Measurements from ENCODE around the gene CREG2.

Gene CREG2

DNA sequence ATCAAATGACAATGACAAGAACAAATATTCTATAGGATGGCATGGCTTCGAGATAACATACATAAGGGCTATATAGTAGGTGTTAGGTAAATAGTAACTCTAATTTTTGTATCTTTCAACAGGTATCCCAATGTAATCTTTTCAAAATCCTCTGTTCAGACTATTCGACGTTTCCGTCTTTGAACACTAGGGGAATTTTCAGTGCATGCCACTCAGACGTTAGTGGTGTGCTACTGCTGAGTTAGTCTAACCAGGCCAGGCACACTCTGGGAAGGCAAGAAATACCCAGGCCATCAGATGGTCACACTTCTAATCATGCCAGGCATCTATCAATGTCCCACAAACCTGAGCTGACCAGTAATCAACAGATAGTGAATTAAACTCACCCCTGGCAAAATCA, 14.6 kb upstream of the CREG2 start:
- H3K27ac ChIP-seq (replicated peaks) = no peak overlapping the region
- no peak for DNase-seq (ENCODE audit: low read depth in 1 of 2, low spot score in 1 of 2)
- H3K27me3 ChIP-seq (ENCODE audit: insufficient read depth, poor library complexity, severe bottlenecking) = no peaks in the 10 kb centered on the region
- H3K4me3 ChIP-seq (replicated peaks; ENCODE audit: insufficient read depth, low read length) = no peak overlapping the region
- TF ChIP-seq, protein P1, sequence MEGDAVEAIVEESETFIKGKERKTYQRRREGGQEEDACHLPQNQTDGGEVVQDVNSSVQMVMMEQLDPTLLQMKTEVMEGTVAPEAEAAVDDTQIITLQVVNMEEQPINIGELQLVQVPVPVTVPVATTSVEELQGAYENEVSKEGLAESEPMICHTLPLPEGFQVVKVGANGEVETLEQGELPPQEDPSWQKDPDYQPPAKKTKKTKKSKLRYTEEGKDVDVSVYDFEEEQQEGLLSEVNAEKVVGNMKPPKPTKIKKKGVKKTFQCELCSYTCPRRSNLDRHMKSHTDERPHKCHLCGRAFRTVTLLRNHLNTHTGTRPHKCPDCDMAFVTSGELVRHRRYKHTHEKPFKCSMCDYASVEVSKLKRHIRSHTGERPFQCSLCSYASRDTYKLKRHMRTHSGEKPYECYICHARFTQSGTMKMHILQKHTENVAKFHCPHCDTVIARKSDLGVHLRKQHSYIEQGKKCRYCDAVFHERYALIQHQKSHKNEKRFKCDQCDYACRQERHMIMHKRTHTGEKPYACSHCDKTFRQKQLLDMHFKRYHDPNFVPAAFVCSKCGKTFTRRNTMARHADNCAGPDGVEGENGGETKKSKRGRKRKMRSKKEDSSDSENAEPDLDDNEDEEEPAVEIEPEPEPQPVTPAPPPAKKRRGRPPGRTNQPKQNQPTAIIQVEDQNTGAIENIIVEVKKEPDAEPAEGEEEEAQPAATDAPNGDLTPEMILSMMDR (IDR thresholded peaks at IDR 0.05; ENCODE audit: insufficient read depth, low read length) = no peak
- TF ChIP-seq REST (IDR thresholded peaks at IDR 0.05; ENCODE audit: insufficient replicate concordance, low read depth) = no peak
- TF ChIP-seq GABPA (IDR thresholded peaks at IDR 0.05; ENCODE audit: low read depth) = no peak
- no peak for TF ChIP-seq SPI1 (IDR thresholded peaks at IDR 0.05; ENCODE audit: borderline replicate concordance, low read depth)
- TF ChIP-seq POLR2AphosphoS5 (IDR thresholded peaks at IDR 0.05; ENCODE audit: low read depth) = no peak

GRCh38 chr2:101401326-101401665, 14.0 kb upstream of the CREG2 start:
- peak in 1 of 2 experiments; percentile 17 for DNase-seq (ENCODE audit: low read depth in 1 of 2, low spot score in 1 of 2)
- H3K4me3 ChIP-seq (replicated peaks; ENCODE audit: insufficient read depth, low read length) = no peak overlapping the region
- H3K27ac ChIP-seq (replicated peaks) = no peak overlapping the region
- no peaks in the 10 kb centered on the region for H3K27me3 ChIP-seq (ENCODE audit: insufficient read depth, poor library complexity, severe bottlenecking)
- TF ChIP-seq SPI1 (IDR thresholded peaks at IDR 0.05; ENCODE audit: borderline replicate concordance, low read depth) (no peak), GABPA (IDR thresholded peaks at IDR 0.05; ENCODE audit: low read depth) (no peak), REST (IDR thresholded peaks at IDR 0.05; ENCODE audit: insufficient replicate concordance, low read depth) (no peak), POLR2AphosphoS5 (IDR thresholded peaks at IDR 0.05; ENCODE audit: low read depth) (no peak)
- TF ChIP-seq, protein P1 (IDR thresholded peaks at IDR 0.05; ENCODE audit: insufficient read depth, low read length) = no peak

DNA sequence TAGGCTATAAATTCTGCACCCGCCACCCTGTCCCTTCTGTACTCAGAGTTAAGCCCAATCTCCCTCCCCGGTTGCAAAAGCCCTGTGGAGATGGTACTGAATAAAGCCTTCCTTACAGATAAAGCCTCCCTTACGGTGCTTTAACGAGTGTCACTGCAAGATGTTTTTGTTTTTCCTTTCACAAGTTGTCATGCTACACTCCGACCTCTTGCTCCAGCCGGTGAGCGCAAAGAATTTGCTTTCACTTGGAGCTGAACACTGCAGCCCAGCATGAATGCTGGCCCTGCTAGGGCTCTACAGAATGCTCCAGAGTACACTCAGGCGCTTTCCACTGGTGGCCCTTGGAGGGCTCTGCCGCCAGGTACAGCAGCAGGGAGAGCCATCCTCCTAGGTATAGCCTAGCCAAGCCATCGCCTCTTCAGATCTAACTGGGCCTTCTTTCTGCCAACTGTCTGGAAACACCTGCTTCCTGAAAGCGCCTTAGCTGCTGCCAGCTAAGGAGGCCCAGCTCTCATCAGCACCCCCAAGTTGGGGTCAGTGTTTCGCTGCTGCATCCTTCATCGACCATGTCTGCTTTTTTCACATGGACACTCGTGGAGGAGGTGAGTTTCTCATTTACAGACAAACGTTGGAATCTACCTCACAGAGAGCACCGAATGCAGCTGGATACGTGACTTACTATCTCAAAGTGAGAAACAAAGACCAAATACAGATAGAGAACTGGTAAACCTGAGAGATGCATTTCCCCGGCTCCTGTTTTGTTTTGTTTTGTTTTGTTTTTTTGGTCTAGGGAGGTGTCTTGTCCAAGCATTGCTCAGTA, 13.4 kb upstream of the CREG2 start:
- no peak overlapping the region for H3K27ac ChIP-seq (replicated peaks)
- no peak overlapping the region for H3K4me3 ChIP-seq (replicated peaks; ENCODE audit: insufficient read depth, low read length)
- TF ChIP-seq GABPA (IDR thresholded peaks at IDR 0.05; ENCODE audit: low read depth) = no peak
- TF ChIP-seq SPI1 (IDR thresholded peaks at IDR 0.05; ENCODE audit: borderline replicate concordance, low read depth) = no peak
- TF ChIP-seq, protein P1 (IDR thresholded peaks at IDR 0.05; ENCODE audit: insufficient read depth, low read length) = no peak
- TF ChIP-seq POLR2AphosphoS5 (IDR thresholded peaks at IDR 0.05; ENCODE audit: low read depth) = no peak
- TF ChIP-seq REST (IDR thresholded peaks at IDR 0.05; ENCODE audit: insufficient replicate concordance, low read depth) = no peak
- H3K27me3 ChIP-seq (ENCODE audit: insufficient read depth, poor library complexity, severe bottlenecking) = no peaks in the 10 kb centered on the region
- no peak for DNase-seq (ENCODE audit: low read depth in 1 of 2, low spot score in 1 of 2)

All from HL-60 (cell line).